ENCODE data around the gene CEP295NL.

The CEP295NL gene

DNA sequence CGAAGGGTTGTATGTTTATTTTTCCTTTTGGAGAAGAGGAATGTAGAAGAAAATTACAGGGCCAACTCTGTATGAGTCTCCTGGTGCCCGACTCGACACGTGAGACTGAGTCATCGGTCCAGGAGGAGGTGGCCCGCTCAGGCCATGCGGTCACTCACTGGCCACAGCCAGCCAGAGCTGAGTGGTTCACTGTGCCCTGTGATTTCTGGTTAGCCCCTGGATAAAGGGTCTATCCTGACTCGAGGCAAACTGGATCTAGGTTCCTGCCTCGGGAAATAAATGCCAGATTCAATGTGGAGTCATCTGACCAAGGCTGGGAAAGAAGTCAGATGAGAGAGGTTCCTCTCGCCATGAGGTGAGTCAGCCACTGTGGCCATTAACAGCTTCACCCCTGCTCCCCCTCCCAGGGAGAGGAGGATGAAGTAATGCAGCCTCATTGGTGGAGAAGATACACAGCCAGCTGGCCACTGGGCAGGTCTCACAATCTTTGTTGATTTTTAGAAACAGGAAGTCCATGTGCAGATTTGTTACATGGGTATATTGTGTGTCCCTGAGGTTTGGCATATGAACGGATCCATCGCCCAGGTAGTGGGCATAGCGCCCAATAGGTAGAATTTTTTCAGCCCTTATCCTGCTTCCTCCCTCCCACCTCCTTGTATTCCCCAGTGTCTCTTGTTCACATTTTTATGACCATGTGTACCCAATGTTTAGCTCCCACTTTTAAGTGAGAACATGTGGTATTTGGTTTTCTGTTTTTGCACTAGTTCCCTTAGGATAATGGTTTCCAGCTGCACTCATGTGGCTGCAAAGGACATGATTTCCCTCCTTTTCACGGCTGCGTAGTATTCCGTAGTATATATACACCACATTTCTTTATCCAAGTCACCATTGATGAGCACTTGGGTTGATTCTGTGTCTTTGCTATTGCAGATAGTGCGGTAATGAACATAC lies 40.7 kb downstream of the CEP295NL start:
- DNase-seq, result no peak

DNA sequence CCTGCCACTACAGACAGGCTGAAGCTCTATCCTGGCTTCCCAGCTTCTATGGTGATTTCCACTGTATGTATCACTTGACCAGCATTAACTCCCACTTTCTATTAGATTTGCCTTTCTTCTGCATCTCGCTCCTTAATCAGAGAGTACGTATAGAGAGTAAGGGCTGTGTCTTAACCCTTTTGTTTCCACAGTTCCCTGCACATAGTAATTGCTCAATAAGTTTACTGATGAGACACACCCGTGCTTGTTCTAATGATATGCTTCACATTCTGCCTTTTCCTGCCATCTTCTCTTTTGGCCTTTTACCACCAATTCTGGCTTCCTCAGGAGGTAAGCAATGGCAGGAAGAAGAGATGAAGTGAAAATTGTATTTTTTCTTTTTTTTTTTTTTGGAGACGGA lies 41.8 kb downstream of the CEP295NL start:
- no peak for DNase-seq

DNA sequence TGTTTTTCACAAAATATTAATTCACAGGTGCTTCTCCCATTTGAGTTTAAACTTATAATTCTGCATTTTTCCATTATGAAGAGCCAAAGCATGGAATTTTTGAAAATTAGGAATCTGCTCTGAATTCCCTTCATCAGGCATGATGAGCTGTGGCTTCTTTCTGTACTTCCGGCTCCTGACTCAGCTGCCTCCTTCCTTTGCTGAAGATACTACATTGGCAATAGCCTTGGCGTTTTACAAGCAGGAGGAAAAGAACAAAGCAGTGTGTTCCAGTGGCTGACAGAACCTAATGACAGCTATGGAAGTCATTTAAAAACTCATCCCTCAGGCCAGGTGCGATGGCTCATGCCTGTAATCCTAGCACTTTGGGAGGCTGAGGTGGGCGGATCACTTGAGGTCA lies 44.0 kb downstream of the CEP295NL start:
- DNase-seq, result no peak

DNA sequence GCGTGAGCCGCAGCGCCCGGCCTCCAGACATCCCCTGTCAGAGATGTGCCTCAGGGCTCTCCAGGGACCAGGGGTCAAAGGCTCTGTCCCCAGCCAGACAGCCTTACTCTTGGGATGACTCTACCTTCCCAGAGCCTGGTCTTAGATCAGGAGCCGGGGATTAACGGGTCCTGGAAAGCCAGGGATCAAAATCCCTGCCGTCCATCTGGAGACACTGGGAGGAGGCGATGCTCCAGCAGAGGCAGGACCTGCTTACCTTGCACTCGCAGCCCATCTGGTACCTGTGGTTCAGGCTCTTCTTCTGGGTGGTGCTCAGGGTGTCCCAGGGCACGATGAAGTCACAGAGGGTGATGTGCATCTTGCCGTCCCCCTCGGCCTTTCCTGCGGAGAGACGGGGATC lies 45.7 kb downstream of the CEP295NL start:
- DNase-seq, result no peak

DNA sequence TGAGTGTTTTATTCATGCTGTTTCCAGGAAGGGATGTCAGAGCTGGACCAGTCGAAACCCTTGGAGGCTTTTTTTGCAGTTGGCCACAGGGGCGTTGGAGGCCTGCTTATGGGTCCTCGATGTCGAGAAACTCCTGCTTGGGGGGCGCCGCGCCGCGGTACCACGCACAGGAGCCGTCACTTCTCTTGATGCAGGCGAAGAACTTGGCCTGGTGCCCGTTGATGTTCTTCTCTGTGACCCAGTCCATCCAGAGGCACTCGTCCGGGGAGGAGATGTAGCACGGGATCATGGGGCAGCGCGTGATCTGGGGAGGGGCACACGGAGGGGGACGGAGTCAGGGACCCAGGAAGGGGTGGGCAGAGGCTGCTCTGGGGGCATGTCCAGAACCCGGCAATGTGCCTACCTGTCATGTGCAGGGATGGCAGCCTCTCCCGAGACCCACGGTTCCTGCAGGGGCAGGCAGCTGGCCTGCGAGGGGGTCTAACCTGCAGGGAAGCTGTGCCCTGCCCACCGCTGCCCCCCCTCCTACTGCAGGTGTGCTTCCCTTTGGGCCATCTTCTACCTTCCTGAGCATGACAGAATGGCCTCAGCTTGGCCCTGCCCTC lies 47.3 kb downstream of the CEP295NL start:
- DNase-seq, result no peak

DNA sequence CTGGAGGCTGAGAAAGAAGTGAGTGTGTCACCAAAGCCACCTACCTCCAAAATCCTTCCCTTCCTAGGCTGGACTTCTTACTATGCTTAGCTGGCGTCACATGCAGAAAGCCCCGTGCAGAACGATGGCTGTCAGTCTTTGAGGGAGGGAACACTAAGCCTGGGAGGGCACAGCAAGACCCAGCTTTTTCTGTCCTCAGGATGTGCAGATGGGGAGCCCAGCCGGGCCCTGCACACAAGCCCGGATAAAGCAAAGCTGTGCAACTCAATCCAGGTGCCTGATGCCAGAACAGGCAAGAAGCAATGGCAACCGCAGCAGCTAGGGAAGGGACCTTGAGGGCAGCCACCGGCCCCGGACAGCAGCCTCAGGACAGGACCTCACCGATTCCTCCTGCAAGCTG lies 48.5 kb downstream of the CEP295NL start:
- no peak for DNase-seq

DNA sequence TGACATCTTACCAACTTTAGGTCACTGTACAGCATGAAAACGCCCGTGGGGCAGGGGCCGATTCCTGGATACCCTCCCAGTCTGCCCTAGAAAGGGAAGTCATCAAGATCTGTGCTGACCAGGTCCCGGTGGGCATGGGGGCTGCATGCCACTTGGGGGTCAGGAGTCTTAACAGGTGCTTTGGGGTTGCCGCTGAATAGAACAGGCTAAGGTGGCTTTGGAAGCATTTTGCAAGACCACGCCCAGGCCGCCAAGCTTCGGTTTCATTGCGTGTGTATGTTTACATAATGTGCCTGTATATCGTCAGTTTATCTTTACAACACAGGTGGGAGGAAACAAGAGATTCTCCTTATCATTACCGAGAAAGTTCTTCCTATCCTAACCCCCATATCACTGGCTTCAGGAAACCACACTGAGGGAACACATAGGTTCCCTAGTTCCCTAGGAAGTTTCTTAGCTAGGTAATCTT lies 49.0 kb downstream of the CEP295NL start:
- no peak for DNase-seq

DNA sequence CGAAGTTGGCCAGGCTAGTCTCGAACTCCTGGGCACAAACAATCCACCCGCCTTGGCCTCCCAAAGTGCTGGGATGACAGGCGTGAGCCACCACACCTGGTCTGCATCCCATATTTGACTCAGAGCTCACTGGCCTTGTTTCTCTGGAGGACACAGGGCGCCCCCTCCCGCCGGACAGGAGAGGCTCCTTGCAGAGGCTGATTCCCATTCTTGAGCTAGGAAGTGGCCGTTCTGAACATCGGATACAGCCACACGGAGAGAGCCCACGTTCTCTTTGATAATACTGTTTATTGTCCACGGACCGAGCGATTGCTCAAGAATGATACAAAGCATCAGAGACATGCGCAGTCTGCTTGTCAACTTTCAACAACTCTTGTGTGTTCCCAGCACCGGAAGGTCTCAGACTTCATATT lies 50.3 kb downstream of the CEP295NL start:
- no peak for DNase-seq

DNA sequence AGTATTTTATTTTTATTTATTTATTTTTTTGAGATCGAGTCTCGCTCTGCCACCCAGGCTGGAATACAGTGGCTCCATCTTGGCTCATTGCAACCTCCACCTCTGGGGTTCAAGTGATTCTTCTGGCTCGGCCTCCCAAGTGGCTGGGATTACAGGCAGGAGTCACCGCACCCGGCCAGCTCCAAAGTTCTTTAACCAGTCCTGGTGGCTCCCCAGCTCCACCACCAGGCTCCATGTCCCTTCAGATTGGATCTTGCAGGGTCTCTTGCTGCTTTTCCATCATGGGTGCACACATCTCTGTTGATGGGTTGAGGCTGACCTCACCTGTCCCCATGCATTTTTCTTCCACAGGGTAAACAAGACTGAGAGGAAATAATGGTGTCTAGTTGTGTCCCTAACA lies 54.0 kb downstream of the CEP295NL start:
- DNase-seq, result no peak

DNA sequence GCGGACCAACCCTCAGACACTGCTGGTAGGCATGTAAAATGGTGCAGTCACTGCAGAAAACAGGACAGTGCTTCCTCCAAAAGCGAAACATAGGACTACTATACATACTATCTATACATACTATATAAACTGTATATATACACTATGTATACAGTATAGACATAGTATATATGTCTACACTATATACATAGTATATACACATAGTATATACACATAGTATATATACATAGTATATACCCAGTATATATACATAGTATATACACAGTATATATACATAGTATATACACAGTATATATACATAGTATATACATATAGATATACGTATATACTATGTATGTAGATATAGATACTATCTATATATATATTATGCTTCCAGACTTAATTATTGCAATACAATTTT lies 55.9 kb downstream of the CEP295NL start:
- DNase-seq, result no peak

DNA sequence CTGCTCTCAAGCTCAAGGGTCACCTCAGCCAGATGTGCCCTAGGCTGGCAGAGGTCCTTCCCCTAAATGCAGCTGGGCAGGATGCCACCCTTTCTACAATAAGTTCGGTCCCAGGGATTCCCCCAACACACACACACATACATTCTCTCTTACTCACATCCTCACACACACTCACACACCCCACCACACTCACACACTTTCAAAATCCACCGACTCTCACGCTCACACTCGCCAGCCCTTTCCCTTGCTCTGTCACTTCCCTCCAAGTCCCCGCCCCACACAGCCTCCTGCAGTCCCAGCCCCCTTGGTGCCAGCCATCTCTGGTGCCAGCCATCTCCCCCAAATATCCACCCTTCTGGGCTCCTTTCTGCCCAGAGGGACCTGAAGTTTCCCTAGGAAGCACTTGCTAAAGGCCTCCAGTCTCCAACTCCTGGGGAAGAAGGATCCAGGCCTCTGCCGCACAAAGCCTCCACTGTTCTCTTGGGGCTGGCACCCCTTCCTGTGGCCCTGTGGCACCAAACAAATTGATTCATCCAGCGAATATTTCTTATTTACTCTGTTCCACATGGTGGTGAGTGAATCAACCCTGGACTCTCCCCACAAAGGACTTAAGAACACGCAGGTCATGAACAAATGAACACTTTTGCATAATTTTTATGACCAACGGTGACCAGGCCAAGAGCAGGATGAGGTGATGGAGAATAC lies 58.5 kb downstream of the CEP295NL start:
- no peak for DNase-seq

DNA sequence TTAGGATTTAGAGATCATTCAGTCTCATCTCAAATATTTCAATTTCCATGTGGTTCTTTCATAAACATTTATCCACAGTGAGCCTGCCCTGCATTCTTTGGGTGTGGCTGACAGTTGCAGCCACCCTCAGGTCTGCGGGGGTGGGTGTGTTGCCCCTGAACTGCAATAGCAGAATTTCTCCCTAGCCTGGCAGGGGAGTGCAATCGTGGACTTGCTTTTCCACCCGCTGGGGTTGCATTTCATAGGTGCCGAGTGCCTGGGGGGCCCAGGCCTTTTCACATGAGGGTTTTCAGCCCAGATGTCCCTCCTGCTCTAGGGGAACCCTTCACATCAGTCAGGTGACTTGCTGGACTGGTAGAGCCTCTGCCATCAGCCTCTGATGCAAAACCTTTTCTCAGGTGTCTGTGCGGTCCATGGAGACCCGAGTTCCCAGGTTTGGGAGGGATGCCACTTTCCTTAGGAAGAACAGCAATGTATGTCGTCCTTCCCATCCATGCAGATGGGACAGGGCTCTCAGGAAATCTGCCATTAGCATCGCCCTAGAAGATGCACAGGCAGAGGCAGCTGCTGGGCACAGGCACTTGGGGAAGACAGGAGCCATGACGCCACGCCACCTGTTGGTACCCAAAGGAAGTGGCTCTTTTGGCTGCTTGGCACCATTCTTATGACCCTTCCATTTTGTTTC lies 60.0 kb downstream of the CEP295NL start:
- peak in 1 of 2 experiments; percentile 49 for DNase-seq

DNA sequence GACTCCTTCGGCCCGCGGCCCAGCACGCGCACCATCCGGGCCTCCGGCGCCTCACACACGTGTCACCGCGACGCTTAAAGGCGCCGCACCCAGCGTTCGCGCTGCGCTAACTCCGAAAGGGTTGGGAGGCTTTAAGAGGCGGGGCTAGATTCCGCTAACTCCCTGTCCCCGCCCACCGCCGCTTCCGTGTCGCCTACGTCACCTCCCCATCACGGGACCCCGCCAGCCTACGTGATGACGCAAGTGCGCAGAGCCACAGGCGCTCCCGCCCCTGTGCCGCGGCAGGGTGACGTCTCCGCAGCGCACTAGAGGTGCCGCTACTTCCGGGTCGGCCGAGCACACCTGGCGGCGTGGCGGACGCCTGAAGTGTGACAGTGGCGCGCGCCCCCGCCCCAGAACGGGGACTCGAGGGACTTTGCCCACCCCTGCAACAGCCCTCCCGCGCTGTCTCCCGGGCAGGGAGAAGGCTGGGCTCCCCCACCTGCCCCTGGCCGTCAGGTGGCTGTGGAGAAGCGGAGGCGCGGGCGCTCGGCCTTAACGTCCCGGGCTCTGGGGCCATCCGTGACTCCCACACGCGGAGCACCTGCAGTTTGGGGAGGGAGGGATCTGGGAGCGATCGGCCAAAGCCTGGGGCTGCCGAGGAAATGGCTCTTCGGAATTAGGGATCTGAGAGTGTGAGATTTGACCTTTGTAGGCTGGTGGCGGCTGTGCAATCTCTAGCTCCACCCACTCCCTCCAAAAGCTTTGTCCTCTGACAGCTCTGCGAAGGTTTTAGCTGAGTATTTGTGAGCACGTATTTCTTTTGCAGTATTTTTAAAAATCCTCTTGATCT lies 62.0 kb downstream of the CEP295NL start, which contains the start of gene USP36:
Gene USP36 (minus strand): TSS at position 35 of the 832 bp plus-strand sequence. CDS start 4,451 bp downstream, outside the sequence.
- peak; percentile 98 to 100 for DNase-seq
